HepG2 (cell line): ENCODE measurements around the gene TMEM141. TPM values are rescaled to one million over a fixed set of nuclear protein-coding genes. Genes with fewer than 3 reads are reported as not detected.
A peak's percentile ranks its signal among the peaks of the same experiment; 100 is the strongest.

Experiments used
- ATF7 ChIP-seq, 2 experiments: fragments of 450-650 bp in 1 of 2; sonication (generic) in 1 of 2; formaldehyde crosslinking in 1 of 2; IDR thresholded peaks; 2 replicates each; pipeline versions ENCODE4 v1.4.0 to v1.6.1; 2016 to 2020; ENCODE audit warnings: antibody characterized with exemption in 1 of 2, mild to moderate bottlenecking in 1 of 2, missing genetic modification reagents in 1 of 2
- CHD2 ChIP-seq: IDR thresholded peaks from 2 replicates; pipeline ENCODE4 v1.6.1; 2011; ENCODE audit warnings: low read depth, low read length, improper control_type of control experiment
- ETV5 ChIP-seq: IDR thresholded peaks from 2 replicates; pipeline ENCODE4 v1.6.1; 2018; ENCODE audit warnings: missing biosample characterization, missing genetic modification reagents, inconsistent platforms, borderline replicate concordance
- PHF21A ChIP-seq: sonication (generic); formaldehyde crosslinking; IDR thresholded peaks from 2 replicates; pipeline ENCODE4 v1.5.0; 2020; ENCODE audit warnings: mild to moderate bottlenecking, missing genetic modification reagents
- PHF8 ChIP-seq: sonication (generic); formaldehyde crosslinking; IDR thresholded peaks from 2 replicates; pipeline ENCODE4 v1.5.0; 2020; ENCODE audit warnings: missing genetic modification reagents
- ZBTB7A ChIP-seq: sonication (generic); formaldehyde crosslinking; IDR thresholded peaks from 2 replicates; pipeline ENCODE4 v1.8.0; 2022; ENCODE audit warnings: mild to moderate bottlenecking, missing genetic modification reagents
- ZFY ChIP-seq: sonication (generic); formaldehyde crosslinking; IDR thresholded peaks from 2 replicates; pipeline ENCODE4 v1.4.0; 2020; ENCODE audit warnings: missing genetic modification reagents
- ZNF547 ChIP-seq: sonication (generic); formaldehyde crosslinking; IDR thresholded peaks from 2 replicates; pipeline ENCODE4 v1.5.1; 2020; ENCODE audit warnings: mild to moderate bottlenecking, missing genetic modification reagents
- ZNF773 ChIP-seq: sonication (generic); formaldehyde crosslinking; IDR thresholded peaks from 2 replicates; pipeline ENCODE4 v1.4.0; 2020; ENCODE audit warnings: missing genetic modification reagents, borderline replicate concordance
- polyA plus RNA-seq, 8 experiments: library from polyadenylated mRNA; depleted of rRNA in 3 of 8; stranded (reverse) in 7 of 8; unstranded in 1 of 8; fragments of >200 nt; fragmentation: Illumina TruSeq in 4 of 8; extraction: Trizol in 4 of 8; gene quantifications; 2 replicates each; pipeline versions ENCODE4 v1.2.1 to v1.2.3, GENCODE V29; 2011 to 2016; ENCODE audit warnings: low read depth in 4 of 8, missing spikeins in 1 of 8, mixed read lengths in 1 of 8; ENCODE audit not compliant: insufficient read depth in 1 of 8
- total RNA-seq, 5 experiments: library from RNA; depleted of rRNA; stranded (reverse); fragments of >200 nt; fragmentation: Illumina TruSeq; extraction: Trizol; gene quantifications; 2 replicates each; pipeline ENCODE4 v1.2.3, GENCODE V29; 2016; ENCODE audit warnings: low read depth in 1 of 5
- TF ChIP-seq, protein P1 (sequence below): sonication (generic); formaldehyde crosslinking; IDR thresholded peaks from 2 replicates; pipeline ENCODE4 v1.5.1; 2020; ENCODE audit warnings: mild to moderate bottlenecking, missing genetic modification reagents, moderate library complexity
- TF ChIP-seq, protein P2 (sequence below): sonication (generic); formaldehyde crosslinking; IDR thresholded peaks from 2 replicates; pipeline ENCODE4 v1.4.0; 2020; ENCODE audit warnings: missing genetic modification reagents

The TMEM141 gene
- total and polyA plus RNA-seq, 2 of the 13 experiments (the other 11 are each of a cell fraction or from before 2014, with no cell fraction given) = 81.0 to 202 TPM

DNA sequence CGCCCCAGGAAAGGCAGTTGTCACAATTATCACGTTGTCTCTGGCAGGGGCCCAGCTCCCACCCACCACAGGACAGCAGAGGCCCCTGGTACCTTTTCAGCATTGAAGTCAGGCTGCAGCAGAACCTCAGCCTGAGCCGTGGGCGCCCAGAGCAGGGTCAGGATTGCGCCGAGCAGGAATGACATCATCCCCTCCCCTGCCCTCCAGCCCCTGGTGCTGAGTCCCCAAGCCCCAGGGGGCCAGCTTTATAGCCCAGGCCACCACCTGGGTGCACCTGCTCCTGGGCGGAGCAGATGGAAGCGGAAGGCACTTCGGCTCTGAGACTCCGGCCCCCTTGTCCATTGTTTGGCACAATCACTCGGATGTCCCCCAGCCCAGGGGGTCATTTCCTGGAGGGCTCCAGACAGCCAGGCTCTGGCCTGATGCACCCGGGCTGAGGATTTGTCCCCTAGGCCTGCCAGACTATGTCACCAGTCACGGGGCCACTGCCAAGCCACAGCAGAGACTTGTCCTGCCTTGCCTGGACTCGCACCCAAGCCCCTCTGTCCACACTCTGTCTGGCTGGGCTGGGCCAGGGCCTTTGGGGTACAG is 26.7 kb upstream of the TMEM141 start, which contains the start of gene LCN15 (continued):
- TF ChIP-seq, protein P1, sequence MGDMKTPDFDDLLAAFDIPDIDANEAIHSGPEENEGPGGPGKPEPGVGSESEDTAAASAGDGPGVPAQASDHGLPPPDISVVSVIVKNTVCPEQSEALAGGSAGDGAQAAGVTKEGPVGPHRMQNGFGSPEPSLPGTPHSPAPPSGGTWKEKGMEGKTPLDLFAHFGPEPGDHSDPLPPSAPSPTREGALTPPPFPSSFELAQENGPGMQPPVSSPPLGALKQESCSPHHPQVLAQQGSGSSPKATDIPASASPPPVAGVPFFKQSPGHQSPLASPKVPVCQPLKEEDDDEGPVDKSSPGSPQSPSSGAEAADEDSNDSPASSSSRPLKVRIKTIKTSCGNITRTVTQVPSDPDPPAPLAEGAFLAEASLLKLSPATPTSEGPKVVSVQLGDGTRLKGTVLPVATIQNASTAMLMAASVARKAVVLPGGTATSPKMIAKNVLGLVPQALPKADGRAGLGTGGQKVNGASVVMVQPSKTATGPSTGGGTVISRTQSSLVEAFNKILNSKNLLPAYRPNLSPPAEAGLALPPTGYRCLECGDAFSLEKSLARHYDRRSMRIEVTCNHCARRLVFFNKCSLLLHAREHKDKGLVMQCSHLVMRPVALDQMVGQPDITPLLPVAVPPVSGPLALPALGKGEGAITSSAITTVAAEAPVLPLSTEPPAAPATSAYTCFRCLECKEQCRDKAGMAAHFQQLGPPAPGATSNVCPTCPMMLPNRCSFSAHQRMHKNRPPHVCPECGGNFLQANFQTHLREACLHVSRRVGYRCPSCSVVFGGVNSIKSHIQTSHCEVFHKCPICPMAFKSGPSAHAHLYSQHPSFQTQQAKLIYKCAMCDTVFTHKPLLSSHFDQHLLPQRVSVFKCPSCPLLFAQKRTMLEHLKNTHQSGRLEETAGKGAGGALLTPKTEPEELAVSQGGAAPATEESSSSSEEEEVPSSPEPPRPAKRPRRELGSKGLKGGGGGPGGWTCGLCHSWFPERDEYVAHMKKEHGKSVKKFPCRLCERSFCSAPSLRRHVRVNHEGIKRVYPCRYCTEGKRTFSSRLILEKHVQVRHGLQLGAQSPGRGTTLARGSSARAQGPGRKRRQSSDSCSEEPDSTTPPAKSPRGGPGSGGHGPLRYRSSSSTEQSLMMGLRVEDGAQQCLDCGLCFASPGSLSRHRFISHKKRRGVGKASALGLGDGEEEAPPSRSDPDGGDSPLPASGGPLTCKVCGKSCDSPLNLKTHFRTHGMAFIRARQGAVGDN (CRISPR knock-in tag) = peak; percentile 25; the same call in 1 of the 2 replicates
- TF ChIP-seq PHF8 (0 out of 2 replicates have a peak, but pooled peaks have one; percentile 13), ZBTB7A (CRISPR knock-in tag) (0 out of 2 replicates have a peak, but pooled peaks have one; percentile 9), ZNF547 (CRISPR knock-in tag) (0 out of 2 replicates have a peak, but pooled peaks have one; percentile 27), PHF21A (0 out of 2 replicates have a peak, but pooled peaks have one; percentile 4), CHD2 (no peak), ATF7 (IDR thresholded peaks at IDR 0.05) (peak; percentile 72), ATF7 (CRISPR knock-in tag; IDR thresholded peaks at IDR 0.05) (no peak), ZFY (CRISPR knock-in tag) (peak; percentile 29; the same call in 1 of the 2 replicates), ZNF773 (CRISPR knock-in tag) (no peak), ETV5 (CRISPR knock-in tag) (peak; percentile 51; the same call in 1 of the 2 replicates)
- TF ChIP-seq, protein P2, sequence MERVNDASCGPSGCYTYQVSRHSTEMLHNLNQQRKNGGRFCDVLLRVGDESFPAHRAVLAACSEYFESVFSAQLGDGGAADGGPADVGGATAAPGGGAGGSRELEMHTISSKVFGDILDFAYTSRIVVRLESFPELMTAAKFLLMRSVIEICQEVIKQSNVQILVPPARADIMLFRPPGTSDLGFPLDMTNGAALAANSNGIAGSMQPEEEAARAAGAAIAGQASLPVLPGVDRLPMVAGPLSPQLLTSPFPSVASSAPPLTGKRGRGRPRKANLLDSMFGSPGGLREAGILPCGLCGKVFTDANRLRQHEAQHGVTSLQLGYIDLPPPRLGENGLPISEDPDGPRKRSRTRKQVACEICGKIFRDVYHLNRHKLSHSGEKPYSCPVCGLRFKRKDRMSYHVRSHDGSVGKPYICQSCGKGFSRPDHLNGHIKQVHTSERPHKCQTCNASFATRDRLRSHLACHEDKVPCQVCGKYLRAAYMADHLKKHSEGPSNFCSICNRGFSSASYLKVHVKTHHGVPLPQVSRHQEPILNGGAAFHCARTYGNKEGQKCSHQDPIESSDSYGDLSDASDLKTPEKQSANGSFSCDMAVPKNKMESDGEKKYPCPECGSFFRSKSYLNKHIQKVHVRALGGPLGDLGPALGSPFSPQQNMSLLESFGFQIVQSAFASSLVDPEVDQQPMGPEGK (CRISPR knock-in tag) = peak; percentile 30; the same call in 1 of the 2 replicates
